ENCODE measurements around the gene PRKCE. TPM values are rescaled to one million over a fixed set of nuclear protein-coding genes. Genes with fewer than 3 reads are reported as not detected.

PRKCE gene
- total RNA-seq, 4 donors from 2014 or later, result 10.9 to 19.6 (median 14.9) TPM

DNA sequence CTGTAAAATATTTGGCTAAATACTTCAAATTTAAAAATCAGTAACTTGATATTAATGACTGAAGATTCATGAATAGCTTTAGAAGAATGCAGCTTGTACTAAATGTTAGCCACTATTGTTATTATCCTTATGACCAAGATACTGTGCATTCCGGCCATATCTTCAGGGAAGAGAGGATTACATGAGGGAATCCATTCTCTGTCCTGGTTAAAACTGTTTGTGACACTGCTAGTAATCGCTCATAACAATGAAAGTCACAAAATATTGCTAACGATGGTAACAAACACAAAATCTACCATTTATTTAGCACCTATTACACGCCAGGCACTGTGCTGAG lies 217.7 kb downstream of the PRKCE start:
- TF ChIP-seq, protein P1, sequence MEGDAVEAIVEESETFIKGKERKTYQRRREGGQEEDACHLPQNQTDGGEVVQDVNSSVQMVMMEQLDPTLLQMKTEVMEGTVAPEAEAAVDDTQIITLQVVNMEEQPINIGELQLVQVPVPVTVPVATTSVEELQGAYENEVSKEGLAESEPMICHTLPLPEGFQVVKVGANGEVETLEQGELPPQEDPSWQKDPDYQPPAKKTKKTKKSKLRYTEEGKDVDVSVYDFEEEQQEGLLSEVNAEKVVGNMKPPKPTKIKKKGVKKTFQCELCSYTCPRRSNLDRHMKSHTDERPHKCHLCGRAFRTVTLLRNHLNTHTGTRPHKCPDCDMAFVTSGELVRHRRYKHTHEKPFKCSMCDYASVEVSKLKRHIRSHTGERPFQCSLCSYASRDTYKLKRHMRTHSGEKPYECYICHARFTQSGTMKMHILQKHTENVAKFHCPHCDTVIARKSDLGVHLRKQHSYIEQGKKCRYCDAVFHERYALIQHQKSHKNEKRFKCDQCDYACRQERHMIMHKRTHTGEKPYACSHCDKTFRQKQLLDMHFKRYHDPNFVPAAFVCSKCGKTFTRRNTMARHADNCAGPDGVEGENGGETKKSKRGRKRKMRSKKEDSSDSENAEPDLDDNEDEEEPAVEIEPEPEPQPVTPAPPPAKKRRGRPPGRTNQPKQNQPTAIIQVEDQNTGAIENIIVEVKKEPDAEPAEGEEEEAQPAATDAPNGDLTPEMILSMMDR (IDR thresholded peaks at IDR 0.05; ENCODE audit: low read depth), result no peak

GRCh38 chr2:45871025-45871424 lies 219.6 kb downstream of the PRKCE start:
- TF ChIP-seq, protein P1 (IDR thresholded peaks at IDR 0.05; ENCODE audit: low read depth), result no peak

DNA sequence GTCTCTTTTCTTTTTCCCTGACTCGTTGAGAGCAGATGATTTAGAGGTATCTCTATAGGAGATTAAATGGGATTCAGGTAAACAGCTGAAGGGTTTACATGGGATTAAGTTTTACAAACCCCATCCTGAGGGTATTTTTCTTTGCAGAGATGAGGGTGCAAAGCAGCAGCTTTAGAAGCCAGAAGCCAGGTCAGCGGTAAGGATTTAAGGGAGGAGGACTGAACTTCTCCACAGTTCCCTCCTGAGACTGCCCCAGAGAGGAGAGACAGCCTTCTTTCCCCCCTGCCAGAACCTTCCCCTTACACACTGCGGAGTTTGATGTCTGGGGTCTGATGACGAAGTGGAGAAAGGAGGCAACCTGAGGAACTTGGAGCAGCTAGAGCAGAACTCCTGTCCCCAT lies 220.1 kb downstream of the PRKCE start:
- TF ChIP-seq, protein P1 (IDR thresholded peaks at IDR 0.05; ENCODE audit: low read depth), result no peak

- TF ChIP-seq, protein P1 (IDR thresholded peaks at IDR 0.05; ENCODE audit: low read depth), result no peak
Observed at GRCh38 chr2:45872211-45872610, 220.7 kb downstream of the PRKCE start.

DNA sequence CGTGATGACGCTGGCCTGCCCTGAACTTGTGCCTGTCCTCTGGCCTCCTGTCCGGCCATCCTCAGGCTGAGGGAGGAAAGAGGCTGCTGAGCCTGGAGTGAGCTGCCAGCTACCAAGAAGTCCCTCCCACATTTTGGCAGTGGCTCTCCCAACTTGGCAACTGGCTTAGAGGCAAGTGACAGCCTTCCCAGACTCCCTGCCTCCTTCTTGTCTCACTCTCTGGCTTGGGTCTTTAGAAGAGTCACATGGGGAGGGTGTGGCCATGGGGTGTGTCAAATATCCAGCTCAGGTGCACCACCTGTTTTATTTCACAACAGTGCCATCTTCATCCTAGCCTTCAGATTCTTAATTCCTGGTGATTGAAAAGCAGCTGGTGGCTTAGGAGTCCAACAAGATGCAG lies 222.9 kb downstream of the PRKCE start:
- TF ChIP-seq, protein P1 (IDR thresholded peaks at IDR 0.05; ENCODE audit: low read depth), result no peak

DNA sequence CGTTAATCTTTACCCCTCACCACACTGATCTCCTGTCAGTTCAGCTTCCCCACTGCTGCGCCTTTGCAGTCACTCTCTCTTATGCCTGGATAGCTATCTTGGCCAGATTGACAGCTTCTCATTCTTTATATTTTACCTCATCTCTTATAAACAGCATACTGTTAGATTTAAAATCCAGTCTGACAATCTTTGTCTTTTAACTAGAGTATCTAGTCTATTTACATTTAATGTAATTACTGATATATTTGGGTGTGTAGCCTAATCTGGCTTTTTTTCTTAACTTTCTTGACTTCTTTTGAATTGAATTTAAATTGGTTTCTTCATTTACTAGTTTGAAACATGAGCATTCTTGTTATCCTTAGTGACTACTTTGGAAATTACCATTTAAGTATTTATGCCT lies 225.1 kb downstream of the PRKCE start:
- TF ChIP-seq, protein P1 (IDR thresholded peaks at IDR 0.05; ENCODE audit: low read depth), result no peak

GRCh38 chr2:45879406-45879805 lies 227.9 kb downstream of the PRKCE start:
- TF ChIP-seq, protein P1 (IDR thresholded peaks at IDR 0.05; ENCODE audit: low read depth), result no peak
